GM23338 (cell line): ENCODE measurements around the gene THAP5. TPM values are rescaled to one million over a fixed set of nuclear protein-coding genes. Genes with fewer than 3 reads are reported as not detected.

Experiments
- ATAC-seq: fragments of 200-7000 bp; cut with Tn5 transposase; 3 replicates; pipeline ENCODE4 v1.9.1; 2020
- DNase-seq: peaks from one replicate; pipeline ENCODE4 v3.0.0-alpha.2; 2015; ENCODE audit warnings: low spot score
- H2AFZ ChIP-seq: fragments of 200-600 bp; sonication (generic); 2 replicates; pipeline ENCODE4 v1.8.0; 2016; ENCODE audit warnings: antibody characterized with exemption, mild to moderate bottlenecking, moderate library complexity
- H3F3A ChIP-seq: fragments of 200-600 bp; sonication (generic); replicated peaks from 2 replicates; pipeline ENCODE4 v1.8.0; 2017; ENCODE audit warnings: antibody characterized with exemption, mixed run types, low read depth
- H3K27ac ChIP-seq: fragments of 200-600 bp; sonication (generic); 2 replicates; pipeline ENCODE4 v1.6.1; 2016; ENCODE audit warnings: low read depth
- H3K27me3 ChIP-seq: fragments of 200-600 bp; sonication (generic); 2 replicates; pipeline ENCODE4 v1.8.0; 2016; ENCODE audit warnings: mild to moderate bottlenecking, mixed run types, moderate library complexity; ENCODE audit not compliant: insufficient read depth
- H3K36me3 ChIP-seq: fragments of 200-600 bp; sonication (generic); 2 replicates; pipeline ENCODE4 v1.8.0; 2016; ENCODE audit warnings: mild to moderate bottlenecking; ENCODE audit not compliant: insufficient read depth
- H3K4me1 ChIP-seq: fragments of 200-600 bp; sonication (generic); 2 replicates; pipeline ENCODE4 v1.8.0; 2016; ENCODE audit warnings: mild to moderate bottlenecking, moderate library complexity; ENCODE audit not compliant: insufficient read depth
- H3K4me2 ChIP-seq: fragments of 200-600 bp; sonication (generic); 2 replicates; pipeline ENCODE4 v1.7.1; 2017; ENCODE audit warnings: mixed run types
- H3K4me3 ChIP-seq: fragments of 200-600 bp; sonication (generic); 2 replicates; pipeline ENCODE4 v1.6.1; 2016; ENCODE audit warnings: mixed run types
- H3K79me2 ChIP-seq: fragments of 200-600 bp; sonication (generic); replicated peaks from 2 replicates; pipeline ENCODE4 v1.8.0; 2017; ENCODE audit warnings: mild to moderate bottlenecking; ENCODE audit not compliant: insufficient read depth
- H3K9me2 ChIP-seq: fragments of 200-600 bp; sonication (generic); 2 replicates; pipeline ENCODE4 v1.8.0; 2017; ENCODE audit not compliant: insufficient read depth
- H4K20me1 ChIP-seq: fragments of 200-600 bp; sonication (generic); replicated peaks from 2 replicates; pipeline ENCODE4 v1.8.0; 2017; ENCODE audit warnings: mild to moderate bottlenecking; ENCODE audit not compliant: insufficient read depth
- H3K27ac Mint-ChIP-seq: 2 replicates; pipeline ENCODE4 v1.8.0; 2020; ENCODE audit warnings: inconsistent platforms, mild to moderate bottlenecking, moderate library complexity, mixed read lengths
- H3K27me3 Mint-ChIP-seq: 3 replicates; pipeline ENCODE4 v1.8.0; 2022; ENCODE audit warnings: low read depth, mild to moderate bottlenecking, moderate library complexity, mixed read lengths, inconsistent platforms; ENCODE audit not compliant: insufficient read depth, poor library complexity
- H3K36me3 Mint-ChIP-seq: 3 replicates; pipeline ENCODE4 v1.8.0; 2021; ENCODE audit warnings: low read depth, mild to moderate bottlenecking, inconsistent platforms, moderate library complexity, mixed read lengths
- H3K4me1 Mint-ChIP-seq: 3 replicates; pipeline ENCODE4 v1.8.0; 2020; ENCODE audit warnings: mild to moderate bottlenecking, inconsistent platforms, mixed read lengths
- H3K4me3 Mint-ChIP-seq: 3 replicates; pipeline ENCODE4 v1.8.0; 2021; ENCODE audit warnings: moderate library complexity, mild to moderate bottlenecking, inconsistent platforms, mixed read lengths
- H3K9me3 Mint-ChIP-seq: 3 replicates; pipeline ENCODE4 v1.8.0; 2020; ENCODE audit warnings: moderate library complexity, mild to moderate bottlenecking, inconsistent platforms, mixed read lengths
- CREB1 ChIP-seq: fragments of 250-450 bp; sonication (Bioruptor Pico); IDR thresholded peaks from 2 replicates; pipeline ENCODE4 v1.5.0; 2020; ENCODE audit warnings: low read depth, mild to moderate bottlenecking, moderate library complexity
- JUNB ChIP-seq: IDR thresholded peaks from one replicate; pipeline ENCODE4 v1.6.1; 2016; ENCODE audit warnings: antibody characterized with exemption; ENCODE audit not compliant: unreplicated experiment
- NANOG ChIP-seq: IDR thresholded peaks from 2 replicates; pipeline ENCODE4 v1.6.1; 2016; ENCODE audit warnings: antibody characterized with exemption, borderline replicate concordance
- REST ChIP-seq: IDR thresholded peaks from one replicate; pipeline ENCODE4 v1.6.1; 2018; ENCODE audit warnings: antibody characterized with exemption; ENCODE audit not compliant: unreplicated experiment
- STAT1 ChIP-seq: IDR thresholded peaks from one replicate; pipeline ENCODE4 v1.6.1; 2016; ENCODE audit warnings: antibody characterized with exemption; ENCODE audit not compliant: unreplicated experiment
- ZNF331 ChIP-seq: fragments of 250-450 bp; sonication (Bioruptor Pico); IDR thresholded peaks from 2 replicates; pipeline ENCODE4 v1.5.0; 2020; ENCODE audit warnings: low read depth, mild to moderate bottlenecking, moderate library complexity
- ZNF462 ChIP-seq: fragments of 250-450 bp; sonication (Bioruptor Pico); IDR thresholded peaks from 2 replicates; pipeline ENCODE4 v1.5.0; 2020; ENCODE audit warnings: mild to moderate bottlenecking, moderate library complexity
- polyA plus RNA-seq: library from polyadenylated mRNA; unstranded; fragments of >200 nt; fragmentation: Nextera tagmentation; extraction: Ambion mirVana; gene quantifications from 2 replicates; pipeline ENCODE4 v1.2.1, GENCODE V29; 2016
- total RNA-seq: library from RNA; depleted of rRNA; stranded (reverse); fragments of >200 nt; shearing (Covaris generic); gene quantifications from 2 replicates; pipeline ENCODE4 v1.2.3, GENCODE V29; 2014

The THAP5 gene
- total and polyA plus RNA-seq, 2 experiments from 2014 or later, result 18.2 to 32.3 TPM

- H3K27me3 Mint-ChIP-seq, result no peaks in the 10 kb centered on the region
- DNase-seq, result peak; percentile 28
Measured at GRCh38 chr7:108614896-108615295, 45.4 kb upstream of the THAP5 start.

More at GRCh38 chr7:108614896-108615295, 45.4 kb upstream of the THAP5 start:
- TF ChIP-seq ZNF462 (CRISPR knock-in tag) (no peak), JUNB (no peak), STAT1 (no peak), CREB1 (CRISPR knock-in tag) (no peak), ZNF331 (CRISPR knock-in tag) (no peak), NANOG (no peak), REST (no peak)
- H3K4me3 ChIP-seq, result no peak overlapping the region
- no peaks in the 10 kb centered on the region for H3K36me3 ChIP-seq
- H4K20me1 ChIP-seq, result no peaks in the 10 kb centered on the region
- H3K27ac Mint-ChIP-seq, result no peak overlapping the region; the same call in 1 of the 2 replicates
- H3K79me2 ChIP-seq, result no peaks in the 10 kb centered on the region
- peaks cover 6% of the 10 kb centered on the region; the same call in 2 of the 3 replicates for H3K9me3 Mint-ChIP-seq
- H3K27me3 ChIP-seq, result no peaks in the 10 kb centered on the region
- no peak overlapping the region for H3K4me3 Mint-ChIP-seq
- ATAC-seq, result peak; percentile 51
- peaks cover 5% of the 10 kb centered on the region; the same call in 1 of the 3 replicates for H3K36me3 Mint-ChIP-seq
- peaks cover 13% of the 10 kb centered on the region for H3K4me1 ChIP-seq
- H2AFZ ChIP-seq, result peak overlapping the region; percentile 34; the same call in 1 of the 2 replicates
- peak overlapping the region; percentile 33; the same call in 1 of the 2 replicates for H3K4me2 ChIP-seq
- no peaks in the 10 kb centered on the region for H3K9me2 ChIP-seq
- H3K27ac ChIP-seq, result no peak overlapping the region
- peaks cover 26% of the 10 kb centered on the region for H3K4me1 Mint-ChIP-seq
- no peaks in the 10 kb centered on the region for H3F3A ChIP-seq
